ENCODE data around the gene TWNK.

Gene TWNK

GRCh38 chr10:101000915-101001658 lies 13.7 kb downstream of the TWNK start:
- peaks cover 16% of the 10 kb centered on the region for H3K36me3 ChIP-seq (ENCODE audit: control insufficient read depth, insufficient read depth, low read length)
- H3K27me3 ChIP-seq (ENCODE audit: control insufficient read depth, insufficient read depth, low read length), result no peaks in the 10 kb centered on the region
- peak overlapping the region; percentile 93 for H3K27ac ChIP-seq (ENCODE audit: low read depth, low read length)
- H3K4me1 ChIP-seq (ENCODE audit: control insufficient read depth, insufficient read depth, low read length), result peaks cover 30% of the 10 kb centered on the region
- H3K4me3 ChIP-seq (ENCODE audit: low read length), result peak overlapping the region; percentile 76
- peak overlapping the region; percentile 79 for H3K9ac ChIP-seq (ENCODE audit: low read length)

GRCh38 chr10:101001659-101002035 lies 14.3 kb downstream of the TWNK start:
- Histone ChIP-seq H3K4me1 (ENCODE audit: control insufficient read depth, insufficient read depth, low read length) (peaks cover 27% of the 10 kb centered on the region), H3K36me3 (ENCODE audit: control insufficient read depth, insufficient read depth, low read length) (peaks cover 19% of the 10 kb centered on the region), H3K27ac (ENCODE audit: low read depth, low read length) (peak overlapping the region; percentile 93), H3K4me3 (ENCODE audit: low read length) (peak overlapping the region; percentile 11), H3K27me3 (ENCODE audit: control insufficient read depth, insufficient read depth, low read length) (no peaks in the 10 kb centered on the region), H3K9ac (ENCODE audit: low read length) (peak overlapping the region; percentile 3)

- Histone ChIP-seq H3K27me3 (ENCODE audit: control insufficient read depth, insufficient read depth, low read length) (no peaks in the 10 kb centered on the region), H3K9ac (ENCODE audit: low read length) (no peak overlapping the region), H3K36me3 (ENCODE audit: control insufficient read depth, insufficient read depth, low read length) (peaks cover 19% of the 10 kb centered on the region), H3K4me1 (ENCODE audit: control insufficient read depth, insufficient read depth, low read length) (peaks cover 31% of the 10 kb centered on the region), H3K27ac (ENCODE audit: low read depth, low read length) (peak overlapping the region; percentile 93), H3K4me3 (ENCODE audit: low read length) (no peak overlapping the region)
Observed at GRCh38 chr10:101002456-101002855, 15.1 kb downstream of the TWNK start.

GRCh38 chr10:101003639-101004206 lies 16.4 kb downstream of the TWNK start:
- Histone ChIP-seq H3K27me3 (ENCODE audit: control insufficient read depth, insufficient read depth, low read length) (no peaks in the 10 kb centered on the region), H3K27ac (ENCODE audit: low read depth, low read length) (no peak overlapping the region), H3K4me3 (ENCODE audit: low read length) (no peak overlapping the region), H3K36me3 (ENCODE audit: control insufficient read depth, insufficient read depth, low read length) (peaks cover 19% of the 10 kb centered on the region), H3K4me1 (ENCODE audit: control insufficient read depth, insufficient read depth, low read length) (peaks cover 32% of the 10 kb centered on the region), H3K9ac (ENCODE audit: low read length) (no peak overlapping the region)

GRCh38 chr10:101005361-101005760 lies 18.0 kb downstream of the TWNK start:
- no peak overlapping the region for H3K27ac ChIP-seq (ENCODE audit: low read depth, low read length)
- peaks cover 19% of the 10 kb centered on the region for H3K36me3 ChIP-seq (ENCODE audit: control insufficient read depth, insufficient read depth, low read length)
- peaks cover 30% of the 10 kb centered on the region for H3K4me1 ChIP-seq (ENCODE audit: control insufficient read depth, insufficient read depth, low read length)
- H3K9ac ChIP-seq (ENCODE audit: low read length), result no peak overlapping the region
- no peaks in the 10 kb centered on the region for H3K27me3 ChIP-seq (ENCODE audit: control insufficient read depth, insufficient read depth, low read length)
- no peak overlapping the region for H3K4me3 ChIP-seq (ENCODE audit: low read length)

- Histone ChIP-seq H3K36me3 (ENCODE audit: control insufficient read depth, insufficient read depth, low read length) (peaks cover 19% of the 10 kb centered on the region), H3K4me3 (ENCODE audit: low read length) (no peak overlapping the region), H3K27me3 (ENCODE audit: control insufficient read depth, insufficient read depth, low read length) (no peaks in the 10 kb centered on the region), H3K9ac (ENCODE audit: low read length) (no peak overlapping the region), H3K4me1 (ENCODE audit: control insufficient read depth, insufficient read depth, low read length) (peaks cover 26% of the 10 kb centered on the region), H3K27ac (ENCODE audit: low read depth, low read length) (no peak overlapping the region)
Observed at GRCh38 chr10:101005869-101006567, 18.7 kb downstream of the TWNK start.

GRCh38 chr10:101006593-101007098 lies 19.3 kb downstream of the TWNK start:
- Histone ChIP-seq H3K9ac (ENCODE audit: low read length) (no peak overlapping the region), H3K27me3 (ENCODE audit: control insufficient read depth, insufficient read depth, low read length) (no peaks in the 10 kb centered on the region), H3K27ac (ENCODE audit: low read depth, low read length) (peak overlapping the region; percentile 27), H3K4me1 (ENCODE audit: control insufficient read depth, insufficient read depth, low read length) (peaks cover 20% of the 10 kb centered on the region), H3K4me3 (ENCODE audit: low read length) (no peak overlapping the region), H3K36me3 (ENCODE audit: control insufficient read depth, insufficient read depth, low read length) (peaks cover 19% of the 10 kb centered on the region)

- Histone ChIP-seq H3K36me3 (ENCODE audit: control insufficient read depth, insufficient read depth, low read length) (peaks cover 19% of the 10 kb centered on the region), H3K4me3 (ENCODE audit: low read length) (no peak overlapping the region), H3K4me1 (ENCODE audit: control insufficient read depth, insufficient read depth, low read length) (peaks cover 14% of the 10 kb centered on the region), H3K27ac (ENCODE audit: low read depth, low read length) (peak overlapping the region; percentile 27), H3K27me3 (ENCODE audit: control insufficient read depth, insufficient read depth, low read length) (no peaks in the 10 kb centered on the region), H3K9ac (ENCODE audit: low read length) (no peak overlapping the region)
Observed at GRCh38 chr10:101007099-101007711, 19.9 kb downstream of the TWNK start.

- no peak overlapping the region for H3K4me3 ChIP-seq (ENCODE audit: low read length)
- peak overlapping the region; percentile 44 for H3K27ac ChIP-seq (ENCODE audit: low read depth, low read length)
- H3K36me3 ChIP-seq (ENCODE audit: control insufficient read depth, insufficient read depth, low read length), result peaks cover 16% of the 10 kb centered on the region
- peaks cover 16% of the 10 kb centered on the region for H3K4me1 ChIP-seq (ENCODE audit: control insufficient read depth, insufficient read depth, low read length)
- H3K9ac ChIP-seq (ENCODE audit: low read length), result no peak overlapping the region
- H3K27me3 ChIP-seq (ENCODE audit: control insufficient read depth, insufficient read depth, low read length), result no peaks in the 10 kb centered on the region
Observed at GRCh38 chr10:101007915-101008822, 20.8 kb downstream of the TWNK start.

GRCh38 chr10:101008823-101009423 lies 21.6 kb downstream of the TWNK start:
- Histone ChIP-seq H3K4me3 (ENCODE audit: low read length) (no peak overlapping the region), H3K36me3 (ENCODE audit: control insufficient read depth, insufficient read depth, low read length) (peaks cover 11% of the 10 kb centered on the region), H3K4me1 (ENCODE audit: control insufficient read depth, insufficient read depth, low read length) (peaks cover 18% of the 10 kb centered on the region), H3K27ac (ENCODE audit: low read depth, low read length) (peak overlapping the region; percentile 44), H3K9ac (ENCODE audit: low read length) (no peak overlapping the region), H3K27me3 (ENCODE audit: control insufficient read depth, insufficient read depth, low read length) (no peaks in the 10 kb centered on the region)

GRCh38 chr10:101010329-101010728 lies 23.0 kb downstream of the TWNK start:
- Histone ChIP-seq H3K36me3 (ENCODE audit: control insufficient read depth, insufficient read depth, low read length) (peaks cover 4% of the 10 kb centered on the region), H3K9ac (ENCODE audit: low read length) (no peak overlapping the region), H3K4me3 (ENCODE audit: low read length) (no peak overlapping the region), H3K4me1 (ENCODE audit: control insufficient read depth, insufficient read depth, low read length) (peaks cover 21% of the 10 kb centered on the region), H3K27me3 (ENCODE audit: control insufficient read depth, insufficient read depth, low read length) (no peaks in the 10 kb centered on the region), H3K27ac (ENCODE audit: low read depth, low read length) (no peak overlapping the region)
